COLO668 (cell line): ENCODE results near the gene DENND1A.
"Not testable (repeated sequence)": the region's sequence is repeated elsewhere in the genome, so short reads cannot be mapped to it uniquely, and the experiment has no call there.

Experiments
- DNase-seq: peaks from one replicate; lab custom pipeline; 2025; ENCODE audit not compliant: unreplicated experiment; lab: John Stamatoyannopoulos, UW

DENND1A gene

GRCh38 chr9:123823194-123823947, 106.6 kb downstream of the DENND1A start:
- DNase-seq, result no peak

DNA sequence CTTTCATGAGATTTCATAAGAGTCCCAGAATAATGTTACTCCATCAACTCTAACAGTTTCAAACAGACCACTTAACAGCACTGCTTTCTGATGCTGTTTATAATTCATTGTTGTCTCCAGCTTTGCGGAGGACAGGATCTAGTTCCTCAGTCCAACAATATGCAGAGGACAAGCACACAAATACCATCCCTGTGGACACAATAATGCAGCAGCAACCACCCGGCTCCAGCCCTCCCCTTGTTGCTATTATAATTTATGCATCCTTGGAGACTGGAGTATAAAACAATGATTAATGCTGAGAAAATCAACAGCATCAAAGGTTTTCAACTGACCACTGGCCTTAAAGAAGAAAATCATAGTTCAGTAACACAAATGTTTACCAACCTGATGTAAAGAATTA, 108.3 kb downstream of the DENND1A start:
- no peak for DNase-seq

- DNase-seq, result no peak
Observed at GRCh38 chr9:123820139-123820538, 109.8 kb downstream of the DENND1A start.

- no peak for DNase-seq
Observed at GRCh38 chr9:123816817-123817472, 113.0 kb downstream of the DENND1A start.

- DNase-seq, result not testable (repeated sequence)
Observed at GRCh38 chr9:123815856-123816255, 114.1 kb downstream of the DENND1A start.

- no peak for DNase-seq
Observed at GRCh38 chr9:123814496-123814895, 115.4 kb downstream of the DENND1A start.

DNA sequence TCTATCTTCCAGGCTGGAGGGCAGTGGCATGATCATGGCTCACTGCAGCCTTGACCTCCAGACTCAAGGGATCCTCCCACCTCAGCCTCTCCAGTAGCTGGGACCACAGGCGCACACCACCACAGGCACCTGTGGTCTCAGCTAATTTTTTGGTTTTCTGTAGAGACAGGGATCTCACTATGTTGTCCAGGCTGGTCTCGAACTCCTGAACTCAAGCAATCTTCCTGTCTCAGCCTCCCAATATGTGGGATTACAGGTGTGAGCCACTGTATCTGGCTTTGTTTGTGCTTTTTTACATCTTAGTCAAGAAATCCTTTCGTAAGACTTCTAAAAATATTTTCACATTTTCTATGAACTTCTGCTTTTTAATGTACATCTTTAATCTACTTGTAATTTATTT, 116.9 kb downstream of the DENND1A start:
- DNase-seq, result no peak

DNA sequence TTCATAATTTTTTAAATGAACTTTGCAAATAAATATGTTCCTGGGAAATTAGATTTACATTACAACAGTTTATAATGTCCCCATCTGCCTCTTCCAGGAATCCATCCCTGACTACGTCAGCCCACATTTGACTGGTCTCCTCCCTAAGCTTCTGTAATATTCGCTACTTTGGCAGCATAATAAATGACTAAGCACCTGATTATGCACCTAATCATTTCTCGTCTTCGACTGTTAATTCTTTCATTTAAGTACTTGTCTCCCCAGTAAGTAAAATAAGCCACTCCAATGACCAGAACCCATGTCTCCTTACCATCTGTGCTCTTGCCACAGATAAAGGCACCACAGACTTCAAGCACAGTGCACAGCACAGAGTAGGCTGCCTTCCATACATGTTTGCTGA, 122.7 kb downstream of the DENND1A start:
- no peak for DNase-seq

GRCh38 chr9:123806829-123807228, 123.1 kb downstream of the DENND1A start:
- DNase-seq, result no peak

- no peak for DNase-seq
Observed at GRCh38 chr9:123798195-123798594, 131.7 kb downstream of the DENND1A start.

DNA sequence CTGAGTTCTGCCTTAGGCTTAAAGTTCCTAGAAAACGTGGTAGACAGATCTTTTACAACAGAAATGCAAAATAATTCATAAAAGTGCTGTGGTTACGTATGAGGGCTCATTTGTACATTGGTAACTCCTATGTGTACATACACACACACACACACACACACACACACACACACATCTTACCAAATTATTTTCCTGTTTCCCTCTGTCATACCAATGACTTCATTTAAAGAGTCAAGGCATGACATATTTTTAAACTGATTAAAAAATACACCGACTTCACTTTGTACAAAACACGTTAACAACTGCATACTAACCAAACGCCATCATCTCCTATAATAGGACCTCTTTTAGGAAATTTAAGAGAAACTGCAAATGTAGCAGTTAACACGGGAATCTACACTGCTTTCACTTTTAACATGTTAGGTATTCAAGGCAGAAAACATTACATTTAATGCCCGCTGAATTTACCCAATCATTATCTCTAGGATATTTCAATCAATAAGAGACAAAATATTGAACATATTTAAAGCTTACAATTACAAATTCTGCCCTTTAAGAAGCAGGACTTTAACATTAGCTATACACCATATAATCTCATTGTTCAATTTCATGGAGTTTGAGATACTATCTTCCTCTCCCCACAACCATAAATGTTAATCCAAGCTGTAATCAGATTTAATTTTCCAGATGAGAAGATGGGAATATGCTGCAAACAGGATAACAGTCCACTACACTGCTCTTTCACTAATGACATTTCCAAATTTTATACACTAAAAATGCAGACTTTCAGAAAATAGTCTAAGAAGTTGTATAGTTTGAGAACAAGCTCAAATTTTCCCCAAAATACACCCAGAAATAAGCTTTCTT, 133.1 kb downstream of the DENND1A start:
- no peak for DNase-seq

- DNase-seq, result no peak
Observed at GRCh38 chr9:123796094-123796493, 133.8 kb downstream of the DENND1A start.

- no peak for DNase-seq
Observed at GRCh38 chr9:123795336-123795735, 134.6 kb downstream of the DENND1A start.

DNA sequence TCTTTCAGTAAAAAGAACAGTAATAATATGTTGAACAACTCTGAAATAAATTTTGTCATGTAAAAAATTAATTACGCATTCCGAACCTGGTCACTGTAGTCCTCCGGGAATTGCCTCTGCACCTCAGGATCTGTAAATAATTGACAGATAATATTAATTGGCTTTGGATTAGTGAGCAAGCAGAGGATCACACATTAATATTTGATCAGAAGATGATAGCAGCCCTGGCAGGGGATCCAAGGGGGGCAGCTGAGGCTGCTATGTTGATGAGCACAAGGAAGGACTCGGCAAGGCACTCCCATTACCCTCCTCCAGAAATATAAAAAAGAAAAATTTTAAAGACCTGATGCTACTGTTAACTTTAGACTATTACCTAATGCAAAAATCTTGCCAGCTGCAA, 137.4 kb downstream of the DENND1A start:
- DNase-seq, result no peak

DNA sequence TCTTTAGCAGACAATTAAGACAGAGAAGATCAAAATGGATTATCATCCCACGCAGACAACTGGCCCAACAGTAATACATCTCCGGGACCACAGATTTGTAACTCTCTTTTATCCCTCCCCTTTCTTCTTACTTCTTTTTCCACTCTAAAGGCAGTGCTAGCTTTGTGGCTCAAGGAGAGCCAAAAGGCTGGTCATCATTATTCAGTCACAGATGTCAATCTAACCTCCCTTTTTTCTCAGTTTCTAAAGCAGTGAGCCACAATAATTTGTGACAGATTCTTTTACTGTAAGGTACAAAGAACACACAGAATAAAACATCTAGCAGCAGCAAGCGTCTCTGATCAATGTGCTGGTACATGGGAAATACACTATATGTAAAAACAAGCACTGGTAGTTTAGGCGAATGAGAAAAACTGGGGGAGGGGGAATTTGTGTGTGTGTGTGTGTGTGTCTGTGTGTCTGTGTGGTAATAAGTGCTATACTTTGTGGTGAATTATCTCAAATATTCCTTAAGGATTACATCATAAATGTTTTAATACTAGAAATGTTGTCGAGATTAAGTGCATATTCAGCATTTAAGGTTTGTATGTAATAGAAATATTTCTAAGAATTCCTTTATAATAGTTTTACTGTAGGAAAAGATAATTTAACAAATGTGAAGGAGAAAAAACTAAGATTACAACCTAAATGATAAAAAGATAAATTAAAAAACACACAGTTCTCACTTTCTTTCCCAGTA, 140.2 kb downstream of the DENND1A start:
- no peak for DNase-seq

- DNase-seq, result no peak
Observed at GRCh38 chr9:123787416-123787815, 142.5 kb downstream of the DENND1A start.

GRCh38 chr9:123784518-123784917, 145.4 kb downstream of the DENND1A start:
- no peak for DNase-seq

DNA sequence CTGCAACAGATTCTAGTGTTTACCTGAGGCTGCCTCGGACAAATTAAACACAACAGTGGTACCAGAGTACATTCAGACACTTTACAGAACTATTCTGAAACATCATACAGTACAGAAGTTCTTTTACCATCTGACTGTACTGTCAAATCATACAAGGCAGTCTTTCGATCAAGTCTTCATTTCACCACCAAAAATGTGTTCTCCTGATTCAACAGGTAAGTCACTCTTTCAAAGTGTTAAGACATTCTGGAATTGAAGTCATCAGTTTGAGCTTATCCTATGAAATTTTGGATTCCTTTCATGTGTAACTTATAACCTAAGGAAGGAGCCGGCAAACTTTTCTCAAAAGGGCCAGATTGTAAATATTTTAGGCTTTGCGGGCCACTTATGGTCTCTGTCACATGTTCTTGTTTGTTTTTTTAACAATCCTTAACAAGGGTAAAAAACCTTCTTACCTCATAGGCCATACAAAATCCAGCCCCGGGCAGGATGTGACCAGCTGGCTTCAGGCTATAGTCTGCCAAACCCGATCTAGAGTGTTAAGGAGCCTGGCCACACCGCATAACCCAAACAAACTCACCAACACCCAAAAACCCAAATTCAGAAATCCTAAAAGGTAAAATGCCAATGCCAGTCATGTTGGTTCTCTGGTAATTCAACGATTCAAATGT, 151.6 kb downstream of the DENND1A start:
- DNase-seq, result no peak

DNA sequence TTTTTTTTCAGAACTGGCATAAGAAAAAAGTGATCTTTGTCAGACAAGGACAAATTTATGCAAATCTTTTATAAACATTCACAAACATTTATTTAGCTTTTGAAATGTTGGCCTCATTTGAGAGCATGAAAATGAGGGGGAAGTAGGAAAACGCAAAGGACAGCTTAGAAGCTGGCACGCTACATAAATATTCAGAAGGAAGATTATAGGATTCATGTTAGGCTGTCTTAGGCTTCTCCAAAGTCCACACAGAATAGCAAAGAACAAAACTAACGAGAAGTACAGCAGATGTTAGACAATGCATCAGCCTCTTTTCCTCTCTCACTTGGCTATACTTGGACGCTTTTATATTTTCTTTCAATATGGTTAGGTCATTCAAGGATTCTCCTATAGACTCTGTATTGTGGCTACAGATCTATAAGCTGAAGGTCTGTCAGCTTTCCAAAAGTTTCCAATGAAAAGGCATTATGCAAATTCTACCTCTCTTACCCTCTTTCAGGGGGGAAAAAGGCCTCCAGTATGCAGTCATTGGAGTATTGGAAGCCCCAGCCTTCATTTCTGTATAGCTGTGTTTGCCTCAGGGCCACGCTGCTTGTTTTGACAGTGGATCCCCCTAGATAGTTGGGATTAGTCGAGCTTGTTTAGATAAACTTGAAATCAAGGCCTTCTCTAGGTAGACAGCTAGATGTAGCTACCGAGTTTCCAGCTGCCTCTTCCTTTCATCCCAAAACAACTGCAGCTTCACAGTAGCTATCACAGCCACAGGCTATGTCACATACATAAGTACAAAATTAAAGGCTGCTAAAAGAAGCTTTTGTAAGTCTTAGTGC, 153.0 kb downstream of the DENND1A start:
- no peak for DNase-seq
